Right atrium auricular region (tissue), 2 donors: ENCODE data around the gene CIZ1. TPM values are rescaled to one million over a fixed set of nuclear protein-coding genes. Genes with fewer than 3 reads are reported as not detected.

Experiments used
- DNase-seq: peaks from one replicate; pipeline ENCODE4 v3.0.0-alpha.2; 2019; ENCODE audit warnings: low spot score
- H3K27ac ChIP-seq, 2 donors: fragments of 200-600 bp; sonication (generic); 1 replicate in 1 of 2; 2 replicates in 1 of 2; pipeline ENCODE4 v1.5.1; 2016 to 2019
- H3K27me3 ChIP-seq, 2 donors: fragments of 200-600 bp; sonication (generic); one replicate each; pipeline versions ENCODE4 v1.5.1 to v1.6.0; 2017 to 2019
- H3K36me3 ChIP-seq: fragments of 200-600 bp; sonication (generic); one replicate; pipeline ENCODE4 v1.5.1; 2016
- H3K4me1 ChIP-seq, 2 donors: fragments of 200-600 bp; sonication (generic); one replicate each; pipeline versions ENCODE4 v1.5.1 to v1.6.0; 2017 to 2019
- H3K4me3 ChIP-seq, 2 donors: fragments of 200-600 bp; sonication (generic); 1 replicate in 1 of 2; 2 replicates in 1 of 2; pipeline ENCODE4 v1.5.1; 2017 to 2019; ENCODE audit warnings: mild to moderate bottlenecking in 1 of 2, moderate library complexity in 1 of 2
- H3K9me3 ChIP-seq, 2 donors: fragments of 200-600 bp; sonication (generic); one replicate each; pipeline ENCODE4 v1.5.1; 2019
- total RNA-seq, 2 donors: library from RNA; depleted of rRNA; stranded (reverse); fragments of >200 nt; gene quantifications; one replicate each; pipeline ENCODE4 v1.1.0, GENCODE V29; 2016
- TF ChIP-seq, protein P1 (sequence below), 2 donors: fragments of 200-600 bp; sonication (generic); IDR thresholded peaks; one replicate each; pipeline ENCODE4 v1.5.1; 2019; ENCODE audit warnings: antibody characterized with exemption in 2 of 2

CIZ1 gene
- total RNA-seq, 2 donors from 2014 or later = 41.6 to 45.9 TPM

DNA sequence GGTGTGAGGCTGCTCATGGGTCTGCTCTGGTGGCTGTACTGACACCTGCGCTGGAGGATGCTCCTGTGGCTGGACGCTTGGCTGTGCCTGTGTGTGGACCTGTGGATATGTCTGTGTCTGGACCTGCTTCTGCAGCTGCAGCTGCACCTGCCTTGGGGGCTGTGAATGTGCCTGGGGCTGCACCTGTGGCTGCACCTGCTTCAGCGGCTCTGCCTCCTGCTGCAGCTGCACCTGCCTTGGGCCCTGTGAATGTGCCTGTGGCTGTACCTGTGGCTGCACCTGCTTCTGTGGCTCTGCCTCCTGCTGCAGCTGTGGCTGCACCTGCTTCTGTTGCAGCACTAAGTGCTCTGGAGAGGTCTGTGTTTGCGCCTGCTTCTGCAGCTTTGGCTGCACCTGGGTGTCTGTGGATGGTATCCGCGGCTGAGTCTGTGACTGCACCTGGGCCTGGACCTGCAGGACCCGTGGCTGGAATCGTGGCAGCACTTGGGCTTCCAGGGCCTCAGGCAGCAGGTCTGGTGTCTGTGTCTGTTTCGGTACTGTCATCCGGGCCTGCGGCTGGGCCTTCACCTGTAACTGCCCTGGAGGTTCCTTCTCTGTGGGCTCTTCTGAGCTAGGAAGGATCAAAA, 12.5 kb downstream of the CIZ1 start:
- no peak for DNase-seq
- Histone ChIP-seq H3K4me1 (no peaks in the 10 kb centered on the region), H3K27me3 (no peaks in the 10 kb centered on the region), H3K36me3 (peaks cover 79% of the 10 kb centered on the region), H3K4me3 (no peak overlapping the region), H3K27ac (no peak overlapping the region), H3K9me3 (no peaks in the 10 kb centered on the region)
- TF ChIP-seq, protein P1, sequence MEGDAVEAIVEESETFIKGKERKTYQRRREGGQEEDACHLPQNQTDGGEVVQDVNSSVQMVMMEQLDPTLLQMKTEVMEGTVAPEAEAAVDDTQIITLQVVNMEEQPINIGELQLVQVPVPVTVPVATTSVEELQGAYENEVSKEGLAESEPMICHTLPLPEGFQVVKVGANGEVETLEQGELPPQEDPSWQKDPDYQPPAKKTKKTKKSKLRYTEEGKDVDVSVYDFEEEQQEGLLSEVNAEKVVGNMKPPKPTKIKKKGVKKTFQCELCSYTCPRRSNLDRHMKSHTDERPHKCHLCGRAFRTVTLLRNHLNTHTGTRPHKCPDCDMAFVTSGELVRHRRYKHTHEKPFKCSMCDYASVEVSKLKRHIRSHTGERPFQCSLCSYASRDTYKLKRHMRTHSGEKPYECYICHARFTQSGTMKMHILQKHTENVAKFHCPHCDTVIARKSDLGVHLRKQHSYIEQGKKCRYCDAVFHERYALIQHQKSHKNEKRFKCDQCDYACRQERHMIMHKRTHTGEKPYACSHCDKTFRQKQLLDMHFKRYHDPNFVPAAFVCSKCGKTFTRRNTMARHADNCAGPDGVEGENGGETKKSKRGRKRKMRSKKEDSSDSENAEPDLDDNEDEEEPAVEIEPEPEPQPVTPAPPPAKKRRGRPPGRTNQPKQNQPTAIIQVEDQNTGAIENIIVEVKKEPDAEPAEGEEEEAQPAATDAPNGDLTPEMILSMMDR (IDR thresholded peaks at IDR 0.05) = no peak

- H3K27me3 ChIP-seq = no peaks in the 10 kb centered on the region
- H3K4me3 ChIP-seq = no peak overlapping the region
- no peaks in the 10 kb centered on the region for H3K4me1 ChIP-seq
- no peaks in the 10 kb centered on the region for H3K9me3 ChIP-seq
- TF ChIP-seq, protein P1 (IDR thresholded peaks at IDR 0.05) = no peak
- H3K27ac ChIP-seq = no peak overlapping the region
- DNase-seq = no peak
- H3K36me3 ChIP-seq = peaks cover 68% of the 10 kb centered on the region
Measured at GRCh38 chr9:128175726-128176125, 15.6 kb downstream of the CIZ1 start.

- H3K36me3 ChIP-seq = peaks cover 62% of the 10 kb centered on the region
- H3K9me3 ChIP-seq = no peaks in the 10 kb centered on the region
- H3K4me1 ChIP-seq = no peaks in the 10 kb centered on the region
- H3K4me3 ChIP-seq = no peak overlapping the region
- TF ChIP-seq, protein P1 (IDR thresholded peaks at IDR 0.05) = no peak
- H3K27me3 ChIP-seq = no peaks in the 10 kb centered on the region
- no peak for DNase-seq
- no peak overlapping the region for H3K27ac ChIP-seq
Measured at GRCh38 chr9:128175102-128175563, 16.2 kb downstream of the CIZ1 start.

DNA sequence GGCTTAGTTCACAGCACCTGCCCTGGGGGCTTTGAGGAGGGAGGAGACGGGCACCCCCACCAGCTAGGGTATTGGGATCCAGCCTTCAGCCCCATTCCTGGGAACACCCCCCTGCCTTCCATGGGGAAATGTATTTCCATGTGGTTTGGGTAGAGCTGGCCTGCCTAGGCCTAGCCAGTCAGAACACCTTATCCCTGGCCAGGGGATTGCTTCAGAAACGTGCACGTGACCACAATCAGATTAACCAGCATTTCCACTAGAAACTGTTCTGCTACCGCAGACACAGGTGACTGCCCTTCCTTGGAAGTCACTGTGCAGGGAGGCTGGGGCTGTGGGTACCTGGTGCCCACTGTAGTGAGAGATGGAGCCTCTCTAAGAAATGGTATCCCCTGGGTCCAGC, 17.3 kb downstream of the CIZ1 start:
- no peaks in the 10 kb centered on the region for H3K4me1 ChIP-seq
- DNase-seq = no peak
- no peak overlapping the region for H3K27ac ChIP-seq
- no peaks in the 10 kb centered on the region for H3K9me3 ChIP-seq
- no peak overlapping the region for H3K4me3 ChIP-seq
- peaks cover 61% of the 10 kb centered on the region for H3K36me3 ChIP-seq
- H3K27me3 ChIP-seq = no peaks in the 10 kb centered on the region
- TF ChIP-seq, protein P1 (IDR thresholded peaks at IDR 0.05) = no peak

- no peaks in the 10 kb centered on the region for H3K27me3 ChIP-seq
- TF ChIP-seq, protein P1 (IDR thresholded peaks at IDR 0.05) = no peak
- no peaks in the 10 kb centered on the region for H3K9me3 ChIP-seq
- H3K4me3 ChIP-seq = no peak overlapping the region
- H3K27ac ChIP-seq = no peak overlapping the region
- no peak for DNase-seq
- peaks cover 55% of the 10 kb centered on the region for H3K36me3 ChIP-seq
- H3K4me1 ChIP-seq = no peaks in the 10 kb centered on the region
Measured at GRCh38 chr9:128169925-128170324, 21.4 kb downstream of the CIZ1 start.

- Histone ChIP-seq H3K27me3 (no peaks in the 10 kb centered on the region), H3K4me1 (no peaks in the 10 kb centered on the region), H3K27ac (no peak overlapping the region), H3K4me3 (no peak overlapping the region), H3K9me3 (no peaks in the 10 kb centered on the region), H3K36me3 (peaks cover 54% of the 10 kb centered on the region)
- DNase-seq = no peak
- TF ChIP-seq, protein P1 (IDR thresholded peaks at IDR 0.05) = no peak
Measured at GRCh38 chr9:128169492-128169891, 21.9 kb downstream of the CIZ1 start.
